BLaER1 treated with 17β-estradiol and CSF1 and Interleukin-3, amounts not matched to agents 10 nM and 100 nM (cell line): ENCODE measurements around the gene ALKBH5.

ENCODE experiments used
- H3K27ac ChIP-seq, 11 experiments: shearing (Covaris generic); formaldehyde crosslinking; 2 replicates each; pipeline ENCODE4 v1.8.1; 2022
- H3K27me3 ChIP-seq, 11 experiments: shearing (Covaris generic); formaldehyde crosslinking; 2 replicates each; pipeline ENCODE4 v1.8.1; 2022
- H3K36me3 ChIP-seq, 11 experiments: shearing (Covaris generic); formaldehyde crosslinking; 2 replicates each; pipeline ENCODE4 v1.8.1; 2022
- H3K4me1 ChIP-seq, 10 experiments: shearing (Covaris generic); formaldehyde crosslinking; 2 replicates each; pipeline ENCODE4 v1.8.1; 2022
- H3K4me2 ChIP-seq, 11 experiments: shearing (Covaris generic); formaldehyde crosslinking; 2 replicates each; pipeline ENCODE4 v1.8.1; 2022
- H3K4me3 ChIP-seq, 10 experiments: shearing (Covaris generic); formaldehyde crosslinking; 2 replicates each; pipeline ENCODE4 v1.8.1; 2022
- H3K9ac ChIP-seq, 11 experiments: shearing (Covaris generic); formaldehyde crosslinking; 2 replicates each; pipeline ENCODE4 v1.8.1; 2022
- H3K9me3 ChIP-seq, 11 experiments: shearing (Covaris generic); formaldehyde crosslinking; replicated peaks in 1 of 11; 2 replicates each; pipeline ENCODE4 v1.8.1; 2022
- H4K20me1 ChIP-seq, 11 experiments: shearing (Covaris generic); formaldehyde crosslinking; 2 replicates each; pipeline ENCODE4 v1.8.1; 2022
- Cebpa-rat ChIP-seq, 11 experiments: shearing (Covaris generic); IDR thresholded peaks; 2 replicates each; pipeline ENCODE4 v1.8.1; 2022

Gene ALKBH5

GRCh38 chr17:18155179-18155578 lies 28.4 kb upstream of the ALKBH5 start:
- Histone ChIP-seq H3K4me1 (peaks cover 23 to 60% (median 33%) of the 10 kb centered on the region in 10 experiments), H3K27ac (no peak overlapping the region), H3K27me3 (no peaks in the 10 kb centered on the region), H3K4me3 (no peak overlapping the region), H3K4me2 (no peak overlapping the region), H4K20me1 (no peaks in the 10 kb centered on the region), H3K36me3 (no peaks in the 10 kb centered on the region), H3K9me3 (no peaks in the 10 kb centered on the region), H3K9ac (no peak overlapping the region)
- no peak for TF ChIP-seq Cebpa-rat (IDR thresholded peaks at IDR 0.05)

- Histone ChIP-seq H4K20me1 (no peaks in the 10 kb centered on the region), H3K4me3 (no peak overlapping the region), H3K4me2 (no peak overlapping the region; a peak in 1 of 22 replicates), H3K27me3 (no peaks in the 10 kb centered on the region), H3K4me1 (peaks cover 23 to 68% (median 40%) of the 10 kb centered on the region in 10 experiments), H3K9me3 (no peaks in the 10 kb centered on the region), H3K36me3 (no peaks in the 10 kb centered on the region), H3K27ac (no peak overlapping the region), H3K9ac (no peak overlapping the region)
- no peak for TF ChIP-seq Cebpa-rat (IDR thresholded peaks at IDR 0.05)
Observed at GRCh38 chr17:18156171-18156975, 27.3 kb upstream of the ALKBH5 start.

GRCh38 chr17:18156976-18157280 lies 26.7 kb upstream of the ALKBH5 start:
- Histone ChIP-seq H3K4me1 (peaks cover 23 to 69% (median 41%) of the 10 kb centered on the region in 10 experiments), H3K27me3 (no peaks in the 10 kb centered on the region), H3K27ac (no peak overlapping the region), H3K36me3 (no peaks in the 10 kb centered on the region), H3K4me2 (peak overlapping the region in 2 of 11 experiments; percentile 12 to 84; a peak in 2 of 22 replicates), H3K9me3 (no peaks in the 10 kb centered on the region), H3K9ac (no peak overlapping the region), H3K4me3 (no peak overlapping the region), H4K20me1 (no peaks in the 10 kb centered on the region)
- TF ChIP-seq Cebpa-rat (IDR thresholded peaks at IDR 0.05), result no peak

- H3K27me3 ChIP-seq, result no peaks in the 10 kb centered on the region
- no peak overlapping the region for H3K4me3 ChIP-seq
- no peak overlapping the region for H3K27ac ChIP-seq
- TF ChIP-seq Cebpa-rat (IDR thresholded peaks at IDR 0.05), result no peak
- no peaks in the 10 kb centered on the region for H3K9me3 ChIP-seq
- H4K20me1 ChIP-seq, result no peaks in the 10 kb centered on the region
- H3K9ac ChIP-seq, result no peak overlapping the region
- peaks cover 23 to 68% (median 41%) of the 10 kb centered on the region in 10 experiments for H3K4me1 ChIP-seq
- H3K4me2 ChIP-seq, result peak overlapping the region in 7 of 11 experiments; percentile 57 to 98 (median 80); a peak in 9 of 22 replicates
- H3K36me3 ChIP-seq, result no peaks in the 10 kb centered on the region
Observed at GRCh38 chr17:18157354-18157985, 26.2 kb upstream of the ALKBH5 start.

- peak overlapping the region; percentile 16 to 66 (median 53); a peak in 17 of 20 replicates for H3K4me3 ChIP-seq
- peak overlapping the region; percentile 64 to 98 (median 84) for H3K4me2 ChIP-seq
- no peaks in the 10 kb centered on the region for H3K27me3 ChIP-seq
- H3K9ac ChIP-seq, result peak overlapping the region in 9 of 11 experiments; percentile 11 to 70 (median 54); a peak in 13 of 22 replicates
- no peaks in the 10 kb centered on the region for H3K9me3 ChIP-seq
- H4K20me1 ChIP-seq, result no peaks in the 10 kb centered on the region
- peak overlapping the region; percentile 33 to 67 (median 53); a peak in 16 of 22 replicates for H3K27ac ChIP-seq
- H3K4me1 ChIP-seq, result peaks cover 18 to 62% (median 36%) of the 10 kb centered on the region in 10 experiments
- TF ChIP-seq Cebpa-rat (IDR thresholded peaks at IDR 0.05), result no peak
- no peaks in the 10 kb centered on the region for H3K36me3 ChIP-seq
Observed at GRCh38 chr17:18158022-18158600, 25.5 kb upstream of the ALKBH5 start.

- TF ChIP-seq Cebpa-rat (IDR thresholded peaks at IDR 0.05), result no peak
Observed at GRCh38 chr17:18159551-18160120, 24.0 kb upstream of the ALKBH5 start.

GRCh38 chr17:18160128-18160856 lies 23.3 kb upstream of the ALKBH5 start:
- H3K4me2 ChIP-seq, result peak overlapping the region in 2 of 11 experiments; percentile 29 to 34; a peak in 3 of 22 replicates
- H3K4me1 ChIP-seq, result peaks cover 7 to 52% (median 25%) of the 10 kb centered on the region in 10 experiments
- H3K27ac ChIP-seq, result no peak overlapping the region
- H3K9ac ChIP-seq, result no peak overlapping the region
- H3K9me3 ChIP-seq, result no peaks in the 10 kb centered on the region
- H3K4me3 ChIP-seq, result no peak overlapping the region
- TF ChIP-seq Cebpa-rat (IDR thresholded peaks at IDR 0.05), result no peak
- H3K27me3 ChIP-seq, result no peaks in the 10 kb centered on the region
- H4K20me1 ChIP-seq, result no peaks in the 10 kb centered on the region
- no peaks in the 10 kb centered on the region for H3K36me3 ChIP-seq

More at GRCh38 chr17:18159551-18160120, 24.0 kb upstream of the ALKBH5 start:
- Histone ChIP-seq H3K27me3 (no peaks in the 10 kb centered on the region), H3K27ac (no peak overlapping the region), H4K20me1 (no peaks in the 10 kb centered on the region), H3K4me3 (no peak overlapping the region), H3K36me3 (no peaks in the 10 kb centered on the region), H3K9me3 (no peaks in the 10 kb centered on the region), H3K9ac (no peak overlapping the region), H3K4me1 (peaks cover 7 to 52% (median 26%) of the 10 kb centered on the region in 10 experiments), H3K4me2 (no peak overlapping the region)

GRCh38 chr17:18161207-18162145 lies 22.2 kb upstream of the ALKBH5 start:
- Histone ChIP-seq H3K4me3 (no peak overlapping the region), H3K4me1 (peaks cover 7 to 42% (median 21%) of the 10 kb centered on the region in 10 experiments), H3K9me3 (no peaks in the 10 kb centered on the region), H3K4me2 (peak overlapping the region in 8 of 11 experiments; percentile 2 to 34 (median 13); a peak in 7 of 22 replicates), H3K27me3 (no peaks in the 10 kb centered on the region), H3K27ac (no peak overlapping the region), H4K20me1 (no peaks in the 10 kb centered on the region; a peak in 2 of 22 replicates), H3K36me3 (no peaks in the 10 kb centered on the region), H3K9ac (peak overlapping the region in 1 of 11 experiments; percentile 3; a peak in 1 of 22 replicates)
- no peak for TF ChIP-seq Cebpa-rat (IDR thresholded peaks at IDR 0.05)
